Measurements from ENCODE around the gene NOP53. TPM values are rescaled to one million over a fixed set of nuclear protein-coding genes. Genes with fewer than 3 reads are reported as not detected.
"Not testable (repeated sequence)": the region's sequence is repeated elsewhere in the genome, so short reads cannot be mapped to it uniquely, and the experiment has no call there.

The NOP53 gene
- total RNA-seq, 1 donor from 2014 or later: 253 TPM

DNA sequence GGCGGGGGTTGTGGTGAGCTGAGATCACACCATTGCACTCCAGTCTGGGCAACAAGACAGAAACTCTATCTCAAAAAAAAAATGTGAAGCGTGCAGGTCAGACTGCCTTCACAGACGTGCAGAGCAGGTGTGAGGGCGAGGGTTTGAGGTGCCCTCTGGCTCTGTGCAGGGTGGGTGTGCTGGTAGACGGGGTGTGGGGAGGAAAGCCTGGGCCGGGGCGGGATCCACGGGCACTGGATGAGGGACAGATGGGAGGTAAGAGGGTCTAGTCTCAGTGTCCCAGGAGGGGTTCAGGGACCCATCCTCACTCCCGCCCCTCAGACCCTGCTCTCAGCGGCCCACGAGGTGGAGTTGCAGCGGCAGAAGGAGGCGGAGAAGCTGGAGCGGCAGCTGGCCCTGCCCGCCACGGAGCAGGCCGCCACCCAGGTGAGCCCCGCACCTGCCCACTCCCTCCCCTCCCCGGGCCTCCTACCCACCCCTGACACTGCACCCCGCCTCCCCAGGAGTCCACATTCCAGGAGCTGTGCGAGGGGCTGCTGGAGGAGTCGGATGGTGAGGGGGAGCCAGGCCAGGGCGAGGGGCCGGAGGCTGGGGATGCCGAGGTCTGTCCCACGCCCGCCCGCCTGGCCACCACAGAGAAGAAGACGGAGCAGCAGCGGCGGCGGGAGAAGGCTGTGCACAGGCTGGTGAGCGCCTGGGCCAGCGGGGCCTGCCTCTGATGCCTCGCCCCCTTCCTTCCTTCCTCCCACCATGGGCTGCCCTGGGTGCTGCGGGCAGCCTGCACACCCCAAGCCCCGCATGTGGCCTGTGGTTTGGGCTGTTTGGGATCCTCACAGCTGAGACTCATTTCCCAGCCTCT, 9.1 kb downstream of the NOP53 start:
- DNase-seq (ENCODE audit: low spot score): no peak

DNA sequence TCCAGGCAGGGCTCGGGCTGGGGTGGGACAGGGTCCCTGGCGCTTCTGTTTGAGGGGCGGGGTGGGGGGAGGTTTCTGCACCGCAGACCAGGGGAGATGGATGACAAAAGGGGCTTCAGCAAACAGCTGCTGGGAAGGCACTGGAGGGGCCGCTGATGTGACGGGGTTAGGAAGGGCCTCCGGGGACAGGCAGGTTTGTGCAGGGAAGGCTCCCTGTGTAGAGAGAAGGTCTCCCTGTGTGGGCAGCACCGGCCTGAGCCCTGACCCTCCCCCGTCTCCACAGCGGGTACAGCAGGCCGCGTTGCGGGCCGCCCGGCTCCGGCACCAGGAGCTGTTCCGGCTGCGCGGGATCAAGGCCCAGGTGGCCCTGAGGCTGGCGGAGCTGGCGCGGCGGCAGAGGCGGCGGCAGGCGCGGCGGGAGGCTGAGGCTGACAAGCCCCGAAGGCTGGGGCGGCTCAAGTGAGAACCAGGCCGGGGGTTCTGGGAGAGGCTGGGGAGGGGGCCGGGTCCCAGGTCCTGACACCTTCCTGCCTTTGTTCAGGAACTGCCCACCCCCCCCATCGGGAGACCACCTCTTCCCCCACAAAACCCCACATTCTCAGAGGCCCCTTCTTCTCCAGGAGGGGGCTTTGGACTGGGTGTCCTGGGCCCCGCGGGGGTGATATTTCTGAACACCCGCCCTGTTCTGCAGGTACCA, 9.9 kb downstream of the NOP53 start:
- no peak for DNase-seq (ENCODE audit: low spot score)

DNA sequence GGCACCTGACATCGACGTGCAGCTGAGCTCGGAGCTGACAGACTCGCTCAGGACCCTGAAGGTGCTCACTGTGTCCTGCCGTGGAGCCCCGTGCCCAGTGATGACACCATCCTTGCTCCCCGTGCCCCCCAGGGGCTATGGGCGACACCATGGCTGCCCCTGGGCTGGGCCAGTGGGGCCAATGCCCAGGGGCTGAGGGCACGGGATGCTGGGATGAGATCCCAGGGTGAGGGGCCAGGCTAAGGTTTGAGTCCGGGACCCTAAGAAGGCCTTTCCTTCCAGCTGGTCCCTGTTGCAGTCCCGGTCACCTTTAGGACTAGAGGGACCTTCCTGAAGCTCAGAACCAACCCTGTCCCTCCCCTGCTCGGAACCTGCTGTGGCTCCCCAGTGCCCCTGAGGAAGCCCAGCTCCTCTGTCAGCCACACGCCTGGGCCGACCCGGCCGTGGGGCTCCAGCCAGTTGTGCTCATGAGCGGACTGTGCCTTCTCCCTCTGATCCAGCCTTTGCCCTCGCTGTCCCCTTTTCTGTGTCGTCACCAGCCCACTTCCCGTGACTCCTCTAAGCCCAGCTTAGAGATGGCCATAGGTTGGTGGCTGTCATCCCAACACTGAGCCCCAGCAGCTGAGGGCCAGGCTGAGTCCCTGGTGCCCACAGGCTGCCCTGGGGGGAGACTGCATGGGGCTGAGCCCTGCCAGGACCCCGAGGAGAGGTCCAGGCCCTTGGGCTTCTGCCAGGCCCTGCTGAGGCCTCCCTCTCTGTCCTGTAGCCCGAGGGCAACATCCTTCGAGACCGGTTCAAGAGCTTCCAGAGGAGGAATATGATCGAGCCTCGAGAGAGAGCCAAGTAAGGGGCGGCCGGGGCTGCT, 10.6 kb downstream of the NOP53 start:
- no peak for DNase-seq (ENCODE audit: low spot score)

DNA sequence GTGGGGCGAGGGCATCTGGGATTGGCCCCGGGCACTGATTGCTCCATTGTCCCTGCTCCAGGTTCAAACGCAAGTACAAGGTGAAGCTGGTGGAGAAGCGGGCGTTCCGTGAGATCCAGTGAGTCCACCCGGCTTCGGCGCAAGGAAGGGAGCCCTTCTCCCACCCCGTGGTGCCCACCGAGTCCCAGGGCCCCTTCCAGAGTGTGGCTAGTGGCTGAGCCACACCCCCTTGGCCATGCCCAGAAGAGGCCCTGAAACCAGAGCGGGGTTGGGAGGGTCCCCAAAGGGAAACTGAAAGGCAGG, 11.2 kb downstream of the NOP53 start:
- DNase-seq (ENCODE audit: low spot score): no peak

DNA sequence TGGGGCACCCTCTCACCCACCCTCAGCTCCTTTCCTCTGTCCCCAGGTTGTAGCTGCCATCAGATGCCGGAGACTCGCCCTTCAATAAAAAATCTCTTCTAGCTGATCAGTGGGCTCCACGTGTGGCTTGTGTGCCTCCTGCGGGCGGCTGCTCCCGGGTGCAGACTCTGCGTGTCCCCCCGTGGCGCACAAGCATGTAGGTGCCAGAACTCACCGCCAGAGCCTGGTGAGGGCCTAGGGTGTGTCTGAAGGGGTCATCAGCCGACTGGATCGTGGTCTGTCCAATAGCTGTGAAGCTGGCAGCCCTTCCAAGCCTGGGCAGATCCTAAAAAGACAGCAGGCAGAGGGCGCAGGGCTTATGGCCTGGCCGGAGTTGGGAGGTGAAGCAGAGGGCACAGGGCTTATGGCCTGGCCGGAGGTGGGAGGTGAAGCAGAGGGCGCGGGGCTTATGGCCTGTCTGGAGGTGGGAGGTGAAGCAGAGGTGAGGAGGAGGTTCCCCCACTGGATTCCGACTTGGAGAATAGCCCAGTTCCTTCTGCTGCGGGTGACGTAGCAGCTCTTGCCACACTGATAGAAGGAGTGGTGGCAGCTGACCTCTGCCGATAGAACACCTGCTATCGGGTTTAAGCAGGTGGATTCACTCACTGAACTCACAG, 11.7 kb downstream of the NOP53 start:
- DNase-seq (ENCODE audit: low spot score): peak; percentile 49

DNA sequence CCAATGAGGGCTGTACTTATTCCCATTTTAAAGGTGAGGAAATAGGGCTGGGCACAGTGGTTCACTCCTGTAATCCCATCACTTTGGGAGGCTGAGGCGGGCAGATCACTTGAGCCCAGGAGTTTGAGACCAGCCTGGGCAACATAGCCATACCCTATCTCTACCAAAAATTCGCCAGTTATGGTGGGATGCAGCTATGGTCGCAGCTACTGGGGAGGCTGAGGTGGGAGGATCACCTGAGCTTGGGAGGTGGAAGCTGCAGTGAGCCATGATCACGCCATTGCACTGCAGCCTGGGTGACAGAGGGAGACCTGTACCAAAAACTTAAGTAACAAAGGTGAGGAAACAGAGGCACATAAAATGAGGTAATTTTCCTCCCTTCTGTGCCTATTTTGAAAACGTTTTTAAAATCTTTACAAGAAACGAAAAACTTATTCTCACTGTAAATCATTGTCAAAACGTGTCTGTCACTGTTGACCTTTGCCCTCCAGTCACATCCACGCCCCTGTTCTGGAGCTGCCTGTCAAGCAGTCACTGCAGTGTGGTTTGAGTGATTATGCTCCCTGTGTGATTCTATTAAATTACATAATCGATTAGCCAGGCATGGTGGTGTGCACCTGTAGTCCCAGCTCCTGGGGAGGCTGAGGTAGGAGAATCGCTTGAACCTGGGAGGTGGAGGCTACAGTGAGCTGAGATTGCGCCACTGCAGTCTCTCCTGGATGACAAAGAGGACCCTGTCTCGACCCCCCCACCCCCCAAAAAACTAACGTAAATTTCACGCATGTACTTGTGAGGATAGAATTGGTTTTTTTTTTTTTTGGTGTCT, 12.5 kb downstream of the NOP53 start:
- no peak for DNase-seq (ENCODE audit: low spot score)

DNA sequence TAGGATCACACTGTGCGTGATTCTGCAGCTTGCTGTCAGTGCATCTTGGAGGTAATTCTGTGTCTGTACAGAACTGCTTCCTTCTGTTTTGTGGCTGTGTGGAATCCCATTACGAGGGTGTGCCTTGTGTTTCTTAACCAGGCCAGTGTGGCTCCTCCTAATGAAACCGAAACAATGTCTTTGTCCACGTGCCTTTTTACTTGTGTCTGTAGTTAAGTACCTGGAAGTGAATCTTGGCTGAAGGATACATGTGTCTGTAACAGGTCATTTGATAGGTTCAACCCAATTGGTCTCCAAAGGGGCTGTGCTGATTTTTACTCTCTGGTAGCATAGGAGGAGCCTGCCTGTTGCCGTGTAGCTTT, 13.1 kb downstream of the NOP53 start:
- no peak for DNase-seq (ENCODE audit: low spot score)

DNA sequence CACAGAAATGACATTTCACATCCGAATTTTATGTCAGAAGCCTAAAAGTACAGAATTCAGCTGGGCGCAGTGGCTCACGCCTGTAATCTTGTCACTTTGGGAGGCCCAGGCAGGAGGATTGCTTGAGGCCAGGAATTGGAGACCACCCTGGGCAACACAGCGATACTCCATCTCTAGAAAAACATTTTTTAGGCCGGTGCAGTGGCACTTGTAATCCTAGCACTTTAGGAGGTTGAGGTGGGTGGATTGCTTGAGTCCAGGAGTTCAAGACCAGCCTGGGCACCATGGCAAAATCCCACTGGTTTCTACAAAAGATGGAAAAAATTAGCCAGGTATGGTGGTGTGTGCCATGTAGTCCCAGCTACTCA, 15.3 kb downstream of the NOP53 start:
- no peak for DNase-seq (ENCODE audit: low spot score)

DNA sequence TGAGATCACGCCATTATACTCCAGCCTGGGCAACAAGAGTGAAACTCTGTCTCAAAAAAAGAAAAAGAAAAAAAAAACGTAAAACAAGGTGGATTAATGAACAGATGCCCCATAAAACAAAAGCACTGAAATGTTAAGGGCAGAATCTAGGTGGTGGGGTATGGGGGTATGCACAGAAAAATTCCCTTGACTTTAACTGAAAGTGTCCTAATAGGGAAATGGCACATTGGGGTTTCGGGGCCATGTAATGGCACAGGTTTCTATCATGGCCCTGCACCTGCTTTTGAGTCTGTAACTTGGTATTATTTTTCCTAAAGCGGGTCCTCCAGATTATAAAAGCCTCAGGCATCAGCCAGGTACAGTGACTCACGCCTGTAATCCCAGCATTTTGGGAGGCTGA, 16.2 kb downstream of the NOP53 start:
- DNase-seq (ENCODE audit: low spot score): no peak

DNA sequence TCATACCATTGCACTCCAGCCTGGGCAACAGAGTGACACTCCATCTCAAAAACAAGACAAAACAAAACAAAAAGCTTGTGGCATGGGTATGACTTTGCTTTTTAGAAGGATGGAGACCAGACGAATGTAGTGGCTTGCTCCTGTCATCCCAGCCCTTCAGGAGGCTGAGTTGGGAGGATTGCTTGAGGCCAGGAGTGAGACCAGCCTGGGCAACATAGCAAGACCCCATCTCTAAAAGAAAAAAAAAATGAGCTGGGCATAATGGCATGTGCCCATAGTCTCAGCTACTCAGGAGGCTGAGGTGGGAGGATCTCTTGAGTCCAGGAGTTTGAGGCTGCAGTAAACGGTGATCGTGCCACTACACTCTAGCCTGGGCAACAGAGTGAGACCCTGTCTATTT, 16.8 kb downstream of the NOP53 start:
- DNase-seq (ENCODE audit: low spot score): no peak

DNA sequence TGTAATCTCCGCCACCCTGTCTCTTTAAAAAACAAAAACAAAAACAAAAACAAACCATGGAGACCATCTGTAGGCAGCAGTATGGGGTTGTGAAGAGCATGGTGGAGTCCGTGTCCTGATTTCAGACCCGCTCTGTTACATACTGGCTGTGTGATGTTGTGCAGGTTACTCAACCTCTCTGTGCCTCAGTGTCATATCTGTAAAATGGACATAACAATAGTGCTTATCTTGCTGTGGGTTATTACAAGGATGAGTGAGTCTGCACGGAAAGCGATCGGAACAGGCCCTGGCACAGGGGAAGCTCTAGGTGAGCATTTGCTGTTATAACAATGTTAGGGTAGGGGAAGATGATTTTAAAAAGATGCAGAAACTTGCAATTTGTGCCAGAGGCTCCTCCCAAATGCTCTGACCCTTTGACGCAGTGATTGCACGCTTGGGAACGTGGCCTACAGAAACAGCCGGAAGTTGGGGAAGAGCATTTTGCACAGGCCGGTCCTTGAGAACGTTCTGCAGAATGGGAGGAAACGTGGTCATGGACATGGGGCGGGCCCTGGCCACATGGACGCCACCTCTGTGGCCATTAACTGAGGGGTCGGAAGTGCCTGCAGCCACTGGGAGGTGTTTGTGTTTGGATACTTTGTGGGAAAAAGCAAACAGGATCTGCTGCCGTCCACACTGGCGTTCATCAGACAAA, 17.4 kb downstream of the NOP53 start:
- DNase-seq (ENCODE audit: low spot score): no peak

DNA sequence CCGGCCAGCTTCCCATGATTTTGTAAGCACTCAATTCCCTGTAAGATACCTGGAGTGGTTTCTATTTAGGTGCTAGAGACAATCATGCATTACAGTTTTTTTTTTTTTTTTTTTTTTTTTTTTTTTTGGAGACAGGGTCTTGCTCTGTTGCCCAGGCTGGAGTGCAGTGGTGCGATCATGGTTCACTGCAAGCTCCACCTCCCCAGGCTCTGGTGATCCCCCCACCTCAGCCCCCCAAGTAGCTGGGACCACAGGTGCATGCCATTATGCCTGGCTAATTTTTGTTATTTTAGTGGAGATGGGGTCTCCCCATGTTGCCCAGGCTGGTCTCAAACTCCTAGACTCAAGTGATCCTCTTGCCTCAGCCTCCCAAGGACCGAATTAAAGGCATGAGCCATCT, 19.4 kb downstream of the NOP53 start:
- not testable (repeated sequence) for DNase-seq (ENCODE audit: low spot score)

DNA sequence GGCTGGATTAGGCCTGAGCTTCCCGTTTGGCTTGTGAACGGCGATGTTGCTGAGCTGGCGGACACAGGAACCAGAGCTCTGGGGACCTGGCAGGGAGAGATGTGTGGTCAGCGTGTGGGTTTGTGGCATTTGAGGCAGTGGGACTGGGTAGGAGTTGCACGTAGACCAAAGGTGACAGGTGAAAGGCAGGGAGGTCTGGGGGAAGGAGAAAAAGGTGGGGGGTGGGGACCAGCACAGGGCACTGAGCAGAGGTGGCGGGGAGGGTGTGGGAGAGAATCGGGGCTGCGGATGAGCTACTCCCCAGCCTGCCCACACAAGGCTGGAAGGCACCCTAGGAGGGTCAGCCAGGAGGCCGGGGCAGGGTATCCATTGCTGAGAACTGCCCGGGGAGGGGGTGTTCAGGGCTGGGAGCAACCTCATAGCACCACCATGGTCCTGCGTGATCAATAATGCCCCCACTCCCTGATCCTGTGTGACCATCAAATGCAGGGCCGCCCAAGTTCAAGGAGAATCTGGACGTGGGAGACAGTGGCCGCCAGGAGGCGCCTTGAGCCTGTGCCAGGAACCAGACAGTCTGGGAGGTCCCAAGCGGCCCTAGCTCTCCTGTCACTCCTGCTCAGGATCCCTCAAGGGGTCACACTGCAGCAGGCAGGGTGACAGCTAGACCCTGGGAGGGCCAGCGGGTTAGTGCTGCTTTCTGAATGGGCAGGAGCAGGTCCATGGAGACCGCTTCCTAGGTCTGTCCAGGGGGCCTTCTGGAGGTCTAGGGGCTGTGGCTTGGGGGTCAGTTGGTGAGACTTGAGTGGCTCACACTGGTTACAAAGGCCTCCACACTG, 20.4 kb downstream of the NOP53 start:
- peak; percentile 51 for DNase-seq (ENCODE audit: low spot score)

DNA sequence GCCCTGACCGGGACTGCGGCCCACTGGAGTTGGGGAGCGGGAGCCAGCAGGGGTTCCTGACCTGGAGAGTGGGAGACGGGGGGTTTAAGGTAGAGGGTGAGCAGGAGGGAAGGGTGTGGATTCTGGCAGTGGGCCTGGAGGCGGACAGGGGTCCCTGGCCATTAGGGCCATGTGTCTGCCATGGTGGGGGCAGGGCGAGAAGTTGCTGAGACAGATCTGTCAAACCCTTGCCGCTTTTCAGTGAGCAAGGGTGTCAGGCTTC, 20.9 kb downstream of the NOP53 start:
- no peak for DNase-seq (ENCODE audit: low spot score)

DNA sequence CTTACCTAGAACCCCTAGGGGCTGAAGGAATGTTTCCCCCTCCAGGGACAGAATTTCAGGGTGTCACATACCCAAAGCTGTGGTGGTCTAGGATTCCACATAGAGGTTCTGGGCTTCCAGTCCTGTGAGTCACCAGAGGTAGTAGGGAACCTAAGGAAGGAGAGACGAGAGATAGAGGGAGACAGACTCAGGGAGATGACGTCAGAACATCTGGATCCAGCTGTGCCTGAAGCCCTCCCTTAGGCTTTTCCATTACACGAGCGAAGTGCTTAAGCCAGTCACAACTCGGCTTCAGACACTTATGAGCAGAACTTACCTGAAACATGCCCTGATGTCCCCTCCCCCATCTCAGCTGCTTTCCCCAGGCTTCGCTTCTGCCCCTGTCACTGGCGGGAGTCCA, 21.3 kb downstream of the NOP53 start:
- DNase-seq (ENCODE audit: low spot score): no peak

DNA sequence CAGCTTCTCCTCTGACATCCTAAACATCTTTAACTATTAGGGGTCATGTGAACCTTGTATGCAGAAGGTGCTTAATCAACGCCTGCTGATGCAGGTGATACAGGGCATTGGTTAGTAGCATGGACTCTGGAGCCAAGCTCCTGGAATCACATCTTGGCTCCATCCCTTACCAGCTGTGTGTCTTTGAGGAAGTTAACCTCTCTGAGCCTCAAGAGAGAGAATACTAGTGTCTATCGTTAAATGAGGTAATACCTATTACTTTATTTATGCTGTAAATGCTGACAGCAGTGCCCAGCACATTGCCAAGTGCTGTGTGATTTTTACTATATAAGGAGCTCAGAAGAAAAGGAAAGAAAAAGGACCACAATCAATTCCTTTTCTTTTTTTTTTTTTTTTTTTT, 22.0 kb downstream of the NOP53 start:
- no peak for DNase-seq (ENCODE audit: low spot score)

DNA sequence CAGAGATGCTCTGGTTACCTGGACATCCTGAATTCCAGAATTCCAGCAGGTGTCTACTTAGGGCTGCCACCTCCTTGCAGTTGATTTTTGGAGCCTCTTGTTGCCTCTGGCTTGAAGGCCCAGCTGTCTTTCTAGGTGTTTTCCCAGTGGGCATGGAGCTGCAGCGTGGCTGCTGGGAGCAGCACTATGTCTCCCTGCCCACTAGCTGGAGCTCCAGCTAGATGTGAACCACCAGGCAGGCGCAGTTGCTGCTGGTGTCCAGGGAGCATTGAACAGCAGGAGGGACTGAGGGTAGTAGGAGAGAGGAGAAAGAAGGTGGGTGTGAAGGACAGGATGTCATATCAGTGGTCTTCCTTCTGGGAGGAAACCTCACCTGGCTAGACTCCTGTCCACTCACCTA, 23.3 kb downstream of the NOP53 start:
- DNase-seq (ENCODE audit: low spot score): no peak

DNA sequence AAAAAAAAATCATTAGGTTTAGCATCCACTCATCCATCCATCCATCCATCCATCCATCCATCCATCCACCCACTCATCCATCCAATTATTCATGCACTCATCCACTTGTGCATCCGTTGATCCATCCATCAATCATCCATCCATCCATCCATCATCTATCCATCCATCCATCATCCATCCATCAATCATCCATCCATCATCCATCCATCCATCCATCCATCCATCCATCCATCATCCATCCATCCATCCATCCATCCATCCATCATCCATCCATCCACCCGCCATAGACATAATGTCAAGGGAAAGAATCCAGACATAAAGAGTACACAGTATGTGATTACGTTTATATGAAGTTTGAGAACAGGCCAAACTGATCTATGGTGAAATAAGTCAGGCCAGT, 24.2 kb downstream of the NOP53 start:
- no peak for DNase-seq (ENCODE audit: low spot score)

DNA sequence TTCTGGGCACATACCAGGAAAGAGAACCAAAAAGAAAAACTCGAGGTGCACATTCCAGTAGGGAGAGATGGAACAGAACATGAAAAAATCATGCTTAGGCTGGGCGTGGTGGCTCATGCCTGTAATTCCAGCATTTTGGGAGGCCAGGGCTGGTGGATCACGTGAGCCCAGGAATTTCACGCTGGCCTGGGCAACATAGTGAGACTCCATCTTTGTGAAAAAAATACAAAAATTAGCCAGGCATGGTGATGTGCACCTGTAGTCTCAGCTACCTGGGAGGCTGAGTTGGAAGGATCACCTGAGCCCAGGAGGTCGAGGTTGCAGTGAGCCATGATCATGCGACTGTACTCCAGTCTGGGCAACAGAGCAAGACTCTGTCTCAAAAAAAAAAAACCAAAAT, 25.9 kb downstream of the NOP53 start:
- DNase-seq (ENCODE audit: low spot score): not testable (repeated sequence)

DNA sequence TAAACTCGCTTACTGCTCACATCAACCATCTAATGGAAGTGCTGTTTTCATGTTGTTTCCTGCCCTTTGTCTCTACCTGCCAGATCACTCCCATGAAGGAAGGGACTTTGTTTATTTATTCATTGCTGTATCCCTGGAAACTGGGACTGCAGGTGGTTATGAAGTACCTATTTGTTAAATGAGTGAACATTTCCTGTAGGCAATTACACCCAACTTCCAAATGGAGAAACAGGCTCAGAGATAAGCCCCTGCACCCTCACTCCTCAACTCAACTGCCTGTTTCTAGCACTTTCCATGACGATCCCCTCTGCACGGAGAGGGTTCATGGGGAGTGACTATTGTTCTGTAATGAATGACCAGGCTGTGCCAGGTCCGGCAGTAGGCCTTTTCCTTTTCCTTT, 31.2 kb downstream of the NOP53 start:
- no peak for DNase-seq (ENCODE audit: low spot score)

Data from mucosa of gallbladder (tissue), 1 donor.